A673 (cell line): ENCODE results near the gene DSTN.

Experiments used
- CTCF ChIP-seq: fragments of 300-800, 200-600 bp; sonication (generic); conservative IDR thresholded peaks from 2 replicates; pipeline ENCODE4 v1.5.1; 2017; ENCODE audit warnings: low read depth, mild to moderate bottlenecking, antibody characterized with exemption, low read length, moderate library complexity, mixed read lengths
- EZH2 ChIP-seq: fragments of 200-600 bp; sonication (generic); IDR thresholded peaks from 2 replicates; pipeline ENCODE4 v1.6.1; 2017; ENCODE audit warnings: borderline replicate concordance, low read depth, mild to moderate bottlenecking, mixed read lengths, antibody characterized with exemption, low read length; ENCODE audit not compliant: poor library complexity, severe bottlenecking

- TF ChIP-seq CTCF = no peak
- TF ChIP-seq EZH2 = no peak
Measured at GRCh38 chr20:17615645-17616479, 46.0 kb downstream of the DSTN start.
